AG04450 (cell line): Measurements from ENCODE around the gene SDK1. TPM values are rescaled to one million over a fixed set of nuclear protein-coding genes. Genes with fewer than 3 reads are reported as not detected.

Experiments
- CTCF ChIA-PET: fragments of 300-600, 350-600 bp; formaldehyde crosslinking; extraction: SDS; loops from one replicate; lab custom pipeline; 2022; ENCODE audit warnings: antibody characterized with exemption, inconsistent platforms; lab: Charles Lee
- POLR2A ChIA-PET: fragments of 350-600 bp; formaldehyde crosslinking; extraction: SDS; loops from one replicate; lab custom pipeline; 2021; ENCODE audit warnings: antibody characterized with exemption, inconsistent platforms; lab: Yijun Ruan, JAX
- DNase-seq: peaks from one replicate; pipeline ENCODE4 v3.0.0-alpha.2; 2011; ENCODE audit warnings: low read depth, low spot score
- H3K27ac ChIP-seq: one replicate; pipeline ENCODE4 v1.5.1; 2012; ENCODE audit warnings: low read depth, low read length, control low read depth
- H3K27me3 ChIP-seq: one replicate; pipeline ENCODE4 v1.6.0; 2012; ENCODE audit warnings: low read length; ENCODE audit not compliant: control insufficient read depth, insufficient read depth
- H3K4me3 ChIP-seq: 2 replicates; pipeline ENCODE4 v1.5.1; 2011; ENCODE audit warnings: mild to moderate bottlenecking, low read depth, low read length, control low read depth
- H3K9me3 ChIP-seq: 2 replicates; pipeline ENCODE4 v1.5.1; 2012; ENCODE audit warnings: low read length; ENCODE audit not compliant: control insufficient read depth, insufficient read depth
- polyA plus RNA-seq: library from polyadenylated mRNA; depleted of rRNA; stranded (reverse); fragments of >200 nt; gene quantifications from 2 replicates; pipeline ENCODE4 v1.2.3, GENCODE V29; 2011
- TF ChIP-seq, protein P1 (sequence below): IDR thresholded peaks from 2 replicates; pipeline ENCODE4 v1.5.1; 2011; ENCODE audit warnings: low read depth, low read length, control low read depth, inconsistent platforms

Gene SDK1
- polyA plus RNA-seq, 1 experiment, result 2.2 TPM

- ChIA-PET CTCF (no interaction called here), POLR2A (no interaction called here)
- no peak overlapping the region for H3K4me3 ChIP-seq
- no peaks in the 10 kb centered on the region for H3K27me3 ChIP-seq
- TF ChIP-seq, protein P1, sequence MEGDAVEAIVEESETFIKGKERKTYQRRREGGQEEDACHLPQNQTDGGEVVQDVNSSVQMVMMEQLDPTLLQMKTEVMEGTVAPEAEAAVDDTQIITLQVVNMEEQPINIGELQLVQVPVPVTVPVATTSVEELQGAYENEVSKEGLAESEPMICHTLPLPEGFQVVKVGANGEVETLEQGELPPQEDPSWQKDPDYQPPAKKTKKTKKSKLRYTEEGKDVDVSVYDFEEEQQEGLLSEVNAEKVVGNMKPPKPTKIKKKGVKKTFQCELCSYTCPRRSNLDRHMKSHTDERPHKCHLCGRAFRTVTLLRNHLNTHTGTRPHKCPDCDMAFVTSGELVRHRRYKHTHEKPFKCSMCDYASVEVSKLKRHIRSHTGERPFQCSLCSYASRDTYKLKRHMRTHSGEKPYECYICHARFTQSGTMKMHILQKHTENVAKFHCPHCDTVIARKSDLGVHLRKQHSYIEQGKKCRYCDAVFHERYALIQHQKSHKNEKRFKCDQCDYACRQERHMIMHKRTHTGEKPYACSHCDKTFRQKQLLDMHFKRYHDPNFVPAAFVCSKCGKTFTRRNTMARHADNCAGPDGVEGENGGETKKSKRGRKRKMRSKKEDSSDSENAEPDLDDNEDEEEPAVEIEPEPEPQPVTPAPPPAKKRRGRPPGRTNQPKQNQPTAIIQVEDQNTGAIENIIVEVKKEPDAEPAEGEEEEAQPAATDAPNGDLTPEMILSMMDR, result no peak
- H3K27ac ChIP-seq, result no peak overlapping the region
- no peaks in the 10 kb centered on the region; the same call in 1 of the 2 replicates for H3K9me3 ChIP-seq
- DNase-seq, result no peak
Observed at GRCh38 chr7:3588341-3588740, 287.3 kb downstream of the SDK1 start.

GRCh38 chr7:3589752-3590151 is 288.7 kb downstream of the SDK1 start:
- H3K27me3 ChIP-seq, result no peaks in the 10 kb centered on the region
- ChIA-PET POLR2A (no interaction called here), CTCF (no interaction called here)
- no peak overlapping the region for H3K4me3 ChIP-seq
- DNase-seq, result no peak
- H3K27ac ChIP-seq, result no peak overlapping the region
- TF ChIP-seq, protein P1, result no peak
- H3K9me3 ChIP-seq, result no peaks in the 10 kb centered on the region

DNA sequence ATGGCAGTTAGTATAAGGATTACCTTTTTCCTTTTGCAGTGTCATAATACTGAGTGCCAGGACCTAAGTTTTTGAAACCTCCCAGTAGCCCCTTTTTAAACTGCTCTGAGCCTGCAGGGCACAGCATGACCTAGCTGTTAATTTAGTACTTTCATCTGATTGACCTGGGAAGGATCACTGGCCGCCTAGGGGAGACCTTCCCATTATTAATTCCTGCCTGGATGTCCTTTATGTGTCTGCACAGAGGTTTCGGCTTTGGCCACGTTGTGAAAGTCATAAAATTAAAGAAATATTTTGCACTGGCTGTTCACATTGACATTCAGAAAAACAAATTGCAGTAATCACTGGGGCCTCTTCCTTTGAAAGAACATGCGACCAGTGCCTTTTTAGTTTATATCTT is 290.2 kb downstream of the SDK1 start:
- no peak overlapping the region for H3K27ac ChIP-seq
- no peak for DNase-seq
- ChIA-PET POLR2A (no interaction called here), CTCF (interaction anchor here (0.6 kb wide), 1 partner anchor 295 kb away, joined by 3 read pairs; no protein-coding TSS in a partner anchor)
- no peaks in the 10 kb centered on the region for H3K9me3 ChIP-seq
- TF ChIP-seq, protein P1, result no peak
- no peaks in the 10 kb centered on the region for H3K27me3 ChIP-seq
- H3K4me3 ChIP-seq, result no peak overlapping the region

GRCh38 chr7:3591944-3592343 is 290.9 kb downstream of the SDK1 start:
- Histone ChIP-seq H3K27ac (no peak overlapping the region), H3K9me3 (no peaks in the 10 kb centered on the region), H3K4me3 (no peak overlapping the region), H3K27me3 (no peaks in the 10 kb centered on the region)
- no peak for DNase-seq
- ChIA-PET CTCF (interaction anchor here (0.6 kb wide), 1 partner anchor 34 kb away, joined by 4 read pairs; no protein-coding TSS in a partner anchor), POLR2A (no interaction called here)
- TF ChIP-seq, protein P1, result no peak

DNA sequence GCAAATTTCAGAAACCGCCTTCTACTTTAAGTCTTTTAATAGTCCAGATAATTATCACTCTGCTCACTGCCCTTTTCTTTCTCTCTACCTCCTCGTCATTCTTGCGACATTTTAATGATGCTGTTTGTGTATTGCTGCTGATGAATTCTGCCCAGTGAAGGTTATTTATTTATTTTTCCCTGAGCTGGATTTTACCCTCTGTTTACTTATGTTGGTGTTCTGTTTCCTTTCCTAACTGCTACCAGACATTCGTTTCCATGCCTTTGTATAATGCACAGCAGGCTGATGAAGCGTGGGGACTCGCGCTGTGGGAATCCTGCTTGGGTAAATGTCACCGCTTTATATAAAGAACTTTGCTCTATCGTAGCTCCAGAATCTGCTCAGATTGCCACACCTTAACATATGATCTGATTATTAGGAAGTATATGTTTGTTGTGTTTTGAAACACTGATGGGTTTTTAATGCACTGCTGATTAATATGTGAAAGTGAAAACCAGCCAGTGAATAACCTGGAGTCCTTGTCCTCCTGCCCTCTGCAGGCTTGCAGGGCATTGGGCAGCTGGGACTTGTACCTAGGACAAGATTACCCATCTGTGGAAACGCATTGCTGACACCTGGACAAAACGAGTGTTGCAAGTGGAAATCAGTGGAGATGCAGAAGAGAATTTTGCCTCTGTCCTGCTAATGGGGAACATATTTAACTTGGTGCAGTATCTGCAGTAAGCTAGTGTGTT is 291.5 kb downstream of the SDK1 start:
- ChIA-PET CTCF (interaction anchor here (0.6 kb wide), 1 partner anchor 33 kb away, joined by 4 read pairs; no protein-coding TSS in a partner anchor), POLR2A (no interaction called here)
- no peak for DNase-seq
- no peak overlapping the region for H3K4me3 ChIP-seq
- H3K9me3 ChIP-seq, result no peaks in the 10 kb centered on the region
- H3K27me3 ChIP-seq, result no peaks in the 10 kb centered on the region
- H3K27ac ChIP-seq, result no peak overlapping the region
- TF ChIP-seq, protein P1, result no peak
